Transverse colon (tissue), 3 donors: ENCODE data around the gene MED23.

Source experiments
- CTCF ChIP-seq, 5 experiments: fragments of 200-600 bp in 3 of 5; fragments of 450-650 bp in 2 of 5; sonication (generic) in 3 of 5; IDR thresholded peaks; 1 replicate in 2 of 5; 2 replicates in 3 of 5; pipeline ENCODE4 v1.5.1; 2016 to 2017; ENCODE audit warnings: antibody characterized with exemption in 5 of 5, inconsistent platforms in 3 of 5, mild to moderate bottlenecking in 2 of 5, moderate library complexity in 1 of 5
- EP300 ChIP-seq: sonication (generic); formaldehyde crosslinking; IDR thresholded peaks from one replicate; pipeline ENCODE4 v1.6.1; 2017; ENCODE audit warnings: antibody characterized with exemption, low read depth
- POLR2A ChIP-seq: fragments of 450-650 bp; IDR thresholded peaks from one replicate; pipeline ENCODE4 v1.6.1; 2016; ENCODE audit warnings: antibody characterized with exemption, mild to moderate bottlenecking, moderate library complexity

- TF ChIP-seq CTCF (IDR thresholded peaks at IDR 0.05) (no peak), POLR2A (no peak), EP300 (no peak)
Measured at GRCh38 chr6:131615275-131615674, 12.8 kb downstream of the MED23 start.
